WTC11 (cell line): ENCODE measurements around the gene GNAS. TPM values are rescaled to one million over a fixed set of nuclear protein-coding genes. Genes with fewer than 3 reads are reported as not detected.

ENCODE experiments used
- ATAC-seq: fragments of 200-7000 bp; cut with Tn5 transposase; 2 replicates; pipeline ENCODE4 v1.10.0; 2021; ENCODE audit warnings: mild to moderate bottlenecking, moderate library complexity
- CTCF ChIA-PET: fragments of 300-600 bp; sonication (Branson Sonifier 250); formaldehyde crosslinking; loops from one replicate; lab custom pipeline; 2021; ENCODE audit warnings: antibody characterized with exemption; lab: Charles Lee
- POLR2A ChIA-PET: fragments of 350-600 bp; sonication (Branson Sonifier 250); formaldehyde crosslinking; loops from one replicate; lab custom pipeline; 2021; ENCODE audit warnings: antibody characterized with exemption; lab: Charles Lee
- DNase-seq: peaks from one replicate; pipeline ENCODE4 v3.0.0; 2021; ENCODE audit warnings: low spot score
- H3K27ac Mint-ChIP-seq: 2 replicates; pipeline ENCODE4 v1.8.0; 2021; ENCODE audit warnings: mixed read lengths
- H3K27me3 Mint-ChIP-seq: 2 replicates; pipeline ENCODE4 v1.8.0; 2021; ENCODE audit warnings: low read depth, mild to moderate bottlenecking, moderate library complexity, mixed read lengths
- H3K36me3 Mint-ChIP-seq: 2 replicates; pipeline ENCODE4 v1.8.0; 2021; ENCODE audit warnings: mixed read lengths
- H3K4me1 Mint-ChIP-seq: 2 replicates; pipeline ENCODE4 v1.8.0; 2022; ENCODE audit warnings: mixed read lengths
- H3K4me3 Mint-ChIP-seq: 2 replicates; pipeline ENCODE4 v1.8.0; 2021; ENCODE audit warnings: mild to moderate bottlenecking, moderate library complexity, mixed read lengths
- H3K9me3 Mint-ChIP-seq: 2 replicates; pipeline ENCODE4 v1.8.0; 2021; ENCODE audit warnings: mixed read lengths
- CBFB ChIP-seq: sonication (generic); formaldehyde crosslinking; IDR thresholded peaks from 2 replicates; pipeline ENCODE4 v1.8.1; 2022; ENCODE audit warnings: mild to moderate bottlenecking, low read depth, missing genetic modification reagents
- CREM ChIP-seq: sonication (generic); formaldehyde crosslinking; IDR thresholded peaks from 2 replicates; pipeline ENCODE4 v1.8.1; 2022; ENCODE audit warnings: mild to moderate bottlenecking, missing genetic modification reagents, moderate library complexity
- E2F5 ChIP-seq: sonication (generic); formaldehyde crosslinking; IDR thresholded peaks from 2 replicates; pipeline ENCODE4 v1.8.1; 2022; ENCODE audit warnings: mild to moderate bottlenecking, moderate library complexity, missing genetic modification reagents
- HMGA2 ChIP-seq: fragments of 250-450 bp; sonication (Bioruptor Pico); IDR thresholded peaks from 2 replicates; pipeline ENCODE4 v1.4.0; 2021; ENCODE audit warnings: mild to moderate bottlenecking, moderate library complexity
- HMGXB4 ChIP-seq: sonication (generic); formaldehyde crosslinking; IDR thresholded peaks from 2 replicates; pipeline ENCODE4 v1.8.1; 2023; ENCODE audit warnings: mild to moderate bottlenecking, moderate library complexity, missing genetic modification reagents
- MXD4 ChIP-seq: fragments of 250-450 bp; sonication (Bioruptor Pico); IDR thresholded peaks from 2 replicates; pipeline ENCODE4 v1.8.0; 2021; ENCODE audit warnings: mild to moderate bottlenecking, moderate library complexity, borderline replicate concordance
- MYBL2 ChIP-seq: sonication (generic); formaldehyde crosslinking; IDR thresholded peaks from 2 replicates; pipeline ENCODE4 v1.8.1; 2023; ENCODE audit warnings: mild to moderate bottlenecking, moderate library complexity, missing genetic modification reagents
- NFATC4 ChIP-seq: fragments of 250-450 bp; sonication (Bioruptor Pico); IDR thresholded peaks from 2 replicates; pipeline ENCODE4 v1.9.0; 2021; ENCODE audit warnings: mild to moderate bottlenecking
- NFYB ChIP-seq: sonication (generic); formaldehyde crosslinking; conservative IDR thresholded peaks from 2 replicates; pipeline ENCODE4 v1.8.0; 2022; ENCODE audit warnings: low read depth, missing genetic modification reagents
- NR3C1 ChIP-seq: sonication (generic); formaldehyde crosslinking; conservative IDR thresholded peaks from 2 replicates; pipeline ENCODE4 v1.8.1; 2023; ENCODE audit warnings: low read depth, mild to moderate bottlenecking, missing genetic modification reagents
- PRDM15 ChIP-seq: sonication (generic); formaldehyde crosslinking; IDR thresholded peaks from 2 replicates; pipeline ENCODE4 v1.8.0; 2022; ENCODE audit warnings: missing genetic modification reagents
- SMAD4 ChIP-seq: sonication (generic); formaldehyde crosslinking; IDR thresholded peaks from 2 replicates; pipeline ENCODE4 v1.8.0; 2022; ENCODE audit warnings: mild to moderate bottlenecking, missing genetic modification reagents
- SOX15 ChIP-seq: fragments of 250-450 bp; sonication (Bioruptor Pico); IDR thresholded peaks from 2 replicates; pipeline ENCODE4 v1.9.0; 2021; ENCODE audit warnings: mild to moderate bottlenecking
- TCF7 ChIP-seq: sonication (generic); formaldehyde crosslinking; IDR thresholded peaks from 2 replicates; pipeline ENCODE4 v1.8.0; 2022; ENCODE audit warnings: mild to moderate bottlenecking, low read depth, missing genetic modification reagents, moderate library complexity
- TEAD1 ChIP-seq: sonication (generic); formaldehyde crosslinking; IDR thresholded peaks from 2 replicates; pipeline ENCODE4 v1.8.0; 2022; ENCODE audit warnings: mild to moderate bottlenecking, missing genetic modification reagents
- USF2 ChIP-seq: sonication (generic); formaldehyde crosslinking; IDR thresholded peaks from 2 replicates; pipeline ENCODE4 v1.8.1; 2023; ENCODE audit warnings: mild to moderate bottlenecking, missing genetic modification reagents, moderate library complexity
- ZMAT4 ChIP-seq: fragments of 250-450 bp; sonication (Bioruptor Pico); IDR thresholded peaks from 2 replicates; pipeline ENCODE4 v1.9.0; 2021; ENCODE audit warnings: mild to moderate bottlenecking
- ZNF121 ChIP-seq: sonication (generic); formaldehyde crosslinking; IDR thresholded peaks from 2 replicates; pipeline ENCODE4 v1.8.0; 2023; ENCODE audit warnings: missing genetic modification reagents
- total RNA-seq: library from RNA; stranded (reverse); gene quantifications from 3 replicates; pipeline ENCODE4 v1.2.3, GENCODE V29; 2021
- TF ChIP-seq, protein P1 (sequence below): sonication (generic); formaldehyde crosslinking; IDR thresholded peaks from 2 replicates; pipeline ENCODE4 v1.8.1; 2023; ENCODE audit warnings: mild to moderate bottlenecking, missing genetic modification reagents
- TF ChIP-seq, protein P2 (sequence below): sonication (generic); formaldehyde crosslinking; IDR thresholded peaks from 2 replicates; pipeline ENCODE4 v1.8.0; 2023; ENCODE audit warnings: mild to moderate bottlenecking, missing genetic modification reagents

The GNAS gene
- total RNA-seq, 1 experiment from 2014 or later: 868 TPM

GRCh38 chr20:58913079-58913478, 60.6 kb downstream of the GNAS start:
- H3K27me3 Mint-ChIP-seq: no peaks in the 10 kb centered on the region
- POLR2A ChIA-PET: no interaction called here
- peaks cover 7% of the 10 kb centered on the region for H3K9me3 Mint-ChIP-seq
- H3K36me3 Mint-ChIP-seq: peaks cover 33% of the 10 kb centered on the region
- no peaks in the 10 kb centered on the region for H3K4me1 Mint-ChIP-seq
- H3K27ac Mint-ChIP-seq: no peak overlapping the region
- ATAC-seq (no peak), DNase-seq (no peak)
- no peak overlapping the region for H3K4me3 Mint-ChIP-seq
- TF ChIP-seq ZMAT4 (CRISPR knock-in tag) (no peak), CBFB (no peak), SOX15 (CRISPR knock-in tag) (no peak), TCF7 (CRISPR knock-in tag) (no peak), MXD4 (no peak), ZNF121 (CRISPR knock-in tag) (no peak), HMGXB4 (CRISPR knock-in tag) (no peak), TEAD1 (CRISPR knock-in tag) (no peak), NR3C1 (CRISPR knock-in tag) (no peak)
- CTCF ChIA-PET: no interaction called here

GRCh38 chr20:58918621-58919020, 66.1 kb downstream of the GNAS start:
- DNase-seq: no peak
- CTCF ChIA-PET: no interaction called here
- peaks cover 20% of the 10 kb centered on the region for H3K27me3 Mint-ChIP-seq
- H3K4me1 Mint-ChIP-seq: peaks cover under 1% of the 10 kb centered on the region
- peaks cover 14% of the 10 kb centered on the region for H3K9me3 Mint-ChIP-seq
- ATAC-seq: no peak
- H3K36me3 Mint-ChIP-seq: no peaks in the 10 kb centered on the region; the same call in 1 of the 2 replicates
- no peak overlapping the region for H3K4me3 Mint-ChIP-seq
- POLR2A ChIA-PET: no interaction called here
- no peak overlapping the region for H3K27ac Mint-ChIP-seq
- TF ChIP-seq, protein P1, sequence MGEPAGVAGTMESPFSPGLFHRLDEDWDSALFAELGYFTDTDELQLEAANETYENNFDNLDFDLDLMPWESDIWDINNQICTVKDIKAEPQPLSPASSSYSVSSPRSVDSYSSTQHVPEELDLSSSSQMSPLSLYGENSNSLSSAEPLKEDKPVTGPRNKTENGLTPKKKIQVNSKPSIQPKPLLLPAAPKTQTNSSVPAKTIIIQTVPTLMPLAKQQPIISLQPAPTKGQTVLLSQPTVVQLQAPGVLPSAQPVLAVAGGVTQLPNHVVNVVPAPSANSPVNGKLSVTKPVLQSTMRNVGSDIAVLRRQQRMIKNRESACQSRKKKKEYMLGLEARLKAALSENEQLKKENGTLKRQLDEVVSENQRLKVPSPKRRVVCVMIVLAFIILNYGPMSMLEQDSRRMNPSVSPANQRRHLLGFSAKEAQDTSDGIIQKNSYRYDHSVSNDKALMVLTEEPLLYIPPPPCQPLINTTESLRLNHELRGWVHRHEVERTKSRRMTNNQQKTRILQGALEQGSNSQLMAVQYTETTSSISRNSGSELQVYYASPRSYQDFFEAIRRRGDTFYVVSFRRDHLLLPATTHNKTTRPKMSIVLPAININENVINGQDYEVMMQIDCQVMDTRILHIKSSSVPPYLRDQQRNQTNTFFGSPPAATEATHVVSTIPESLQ: no peak
- TF ChIP-seq MYBL2 (CRISPR knock-in tag): no peak
- no peak for TF ChIP-seq TEAD1 (CRISPR knock-in tag)
- TF ChIP-seq, protein P2, sequence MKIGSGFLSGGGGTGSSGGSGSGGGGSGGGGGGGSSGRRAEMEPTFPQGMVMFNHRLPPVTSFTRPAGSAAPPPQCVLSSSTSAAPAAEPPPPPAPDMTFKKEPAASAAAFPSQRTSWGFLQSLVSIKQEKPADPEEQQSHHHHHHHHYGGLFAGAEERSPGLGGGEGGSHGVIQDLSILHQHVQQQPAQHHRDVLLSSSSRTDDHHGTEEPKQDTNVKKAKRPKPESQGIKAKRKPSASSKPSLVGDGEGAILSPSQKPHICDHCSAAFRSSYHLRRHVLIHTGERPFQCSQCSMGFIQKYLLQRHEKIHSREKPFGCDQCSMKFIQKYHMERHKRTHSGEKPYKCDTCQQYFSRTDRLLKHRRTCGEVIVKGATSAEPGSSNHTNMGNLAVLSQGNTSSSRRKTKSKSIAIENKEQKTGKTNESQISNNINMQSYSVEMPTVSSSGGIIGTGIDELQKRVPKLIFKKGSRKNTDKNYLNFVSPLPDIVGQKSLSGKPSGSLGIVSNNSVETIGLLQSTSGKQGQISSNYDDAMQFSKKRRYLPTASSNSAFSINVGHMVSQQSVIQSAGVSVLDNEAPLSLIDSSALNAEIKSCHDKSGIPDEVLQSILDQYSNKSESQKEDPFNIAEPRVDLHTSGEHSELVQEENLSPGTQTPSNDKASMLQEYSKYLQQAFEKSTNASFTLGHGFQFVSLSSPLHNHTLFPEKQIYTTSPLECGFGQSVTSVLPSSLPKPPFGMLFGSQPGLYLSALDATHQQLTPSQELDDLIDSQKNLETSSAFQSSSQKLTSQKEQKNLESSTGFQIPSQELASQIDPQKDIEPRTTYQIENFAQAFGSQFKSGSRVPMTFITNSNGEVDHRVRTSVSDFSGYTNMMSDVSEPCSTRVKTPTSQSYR (CRISPR knock-in tag): no peak
- TF ChIP-seq PRDM15 (CRISPR knock-in tag): no peak
- no peak for TF ChIP-seq USF2 (CRISPR knock-in tag)
- TF ChIP-seq HMGA2: no peak
- no peak for TF ChIP-seq NFYB (CRISPR knock-in tag)
- TF ChIP-seq SMAD4 (CRISPR knock-in tag): no peak
- TF ChIP-seq CREM: no peak
- no peak for TF ChIP-seq MXD4
- TF ChIP-seq SOX15 (CRISPR knock-in tag): no peak
- no peak for TF ChIP-seq NFATC4 (CRISPR knock-in tag)
- TF ChIP-seq E2F5 (CRISPR knock-in tag): no peak
